Breast epithelium (tissue), 3 donors: ENCODE results near the gene DNAJC13.

ENCODE experiments used
- POLR2A ChIP-seq: fragments of 450-650 bp; IDR thresholded peaks from one replicate; pipeline ENCODE4 v1.6.1; 2016; ENCODE audit warnings: antibody characterized with exemption, mild to moderate bottlenecking, moderate library complexity
- TF ChIP-seq, protein P1 (sequence below), 3 donors: fragments of 450-650 bp; IDR thresholded peaks; one replicate each; pipeline ENCODE4 v1.5.1; 2016 to 2017; ENCODE audit warnings: antibody characterized with exemption in 3 of 3, mild to moderate bottlenecking in 3 of 3, moderate library complexity in 3 of 3

DNA sequence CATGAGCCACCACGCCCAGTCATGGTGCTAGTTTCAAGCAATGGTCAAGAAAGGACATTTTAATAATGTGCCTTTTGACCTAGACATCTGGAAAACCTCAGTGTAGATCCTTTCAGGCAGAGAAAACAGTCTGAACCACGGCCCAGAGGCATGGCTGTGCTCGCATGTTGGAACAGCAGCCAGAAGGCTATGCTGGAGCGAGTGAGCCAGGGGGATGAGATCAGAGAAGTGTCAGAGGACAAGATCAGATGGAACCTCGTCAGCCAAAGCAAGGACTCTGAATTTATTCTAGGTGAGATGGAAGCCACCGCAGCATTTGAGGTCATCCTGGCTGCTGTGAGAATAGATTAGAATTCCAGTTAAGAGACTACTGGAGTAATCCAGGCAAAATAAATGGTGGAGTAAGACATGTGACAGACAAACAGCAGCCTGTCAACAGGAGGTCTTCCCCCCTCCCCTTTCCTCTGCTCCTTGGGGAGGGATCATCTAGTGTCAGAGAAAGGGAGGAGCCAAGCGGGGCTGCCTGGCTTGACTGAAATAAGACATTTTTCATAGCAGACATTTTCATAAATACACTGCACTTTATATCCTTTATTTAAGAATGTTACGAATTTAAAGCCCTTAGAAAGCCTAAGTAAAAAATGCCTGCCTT is 139.3 kb downstream of the DNAJC13 start:
- TF ChIP-seq, protein P1, sequence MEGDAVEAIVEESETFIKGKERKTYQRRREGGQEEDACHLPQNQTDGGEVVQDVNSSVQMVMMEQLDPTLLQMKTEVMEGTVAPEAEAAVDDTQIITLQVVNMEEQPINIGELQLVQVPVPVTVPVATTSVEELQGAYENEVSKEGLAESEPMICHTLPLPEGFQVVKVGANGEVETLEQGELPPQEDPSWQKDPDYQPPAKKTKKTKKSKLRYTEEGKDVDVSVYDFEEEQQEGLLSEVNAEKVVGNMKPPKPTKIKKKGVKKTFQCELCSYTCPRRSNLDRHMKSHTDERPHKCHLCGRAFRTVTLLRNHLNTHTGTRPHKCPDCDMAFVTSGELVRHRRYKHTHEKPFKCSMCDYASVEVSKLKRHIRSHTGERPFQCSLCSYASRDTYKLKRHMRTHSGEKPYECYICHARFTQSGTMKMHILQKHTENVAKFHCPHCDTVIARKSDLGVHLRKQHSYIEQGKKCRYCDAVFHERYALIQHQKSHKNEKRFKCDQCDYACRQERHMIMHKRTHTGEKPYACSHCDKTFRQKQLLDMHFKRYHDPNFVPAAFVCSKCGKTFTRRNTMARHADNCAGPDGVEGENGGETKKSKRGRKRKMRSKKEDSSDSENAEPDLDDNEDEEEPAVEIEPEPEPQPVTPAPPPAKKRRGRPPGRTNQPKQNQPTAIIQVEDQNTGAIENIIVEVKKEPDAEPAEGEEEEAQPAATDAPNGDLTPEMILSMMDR (IDR thresholded peaks at IDR 0.05): no peak
- TF ChIP-seq POLR2A: no peak
